ENCODE results near the gene MACROD1. TPM values are rescaled to one million over a fixed set of nuclear protein-coding genes. Genes with fewer than 3 reads are reported as not detected.

Gene MACROD1
- polyA plus RNA-seq, 2 donors: 25.6 to 75.6 TPM

GRCh38 chr11:64027651-64028397 lies 138.1 kb downstream of the MACROD1 start:
- Histone ChIP-seq H3K36me3 (ENCODE audit: control insufficient read depth in 2 of 2, insufficient read depth in 2 of 2, low read length in 1 of 2) (no peaks in the 10 kb centered on the region), H3K4me3 (ENCODE audit: low read depth in 1 of 2, low read length in 2 of 2) (no peak overlapping the region), H3K27me3 (ENCODE audit: control insufficient read depth in 1 of 2, insufficient read depth in 2 of 2, low read length in 2 of 2) (no peaks in the 10 kb centered on the region), H3K9me3 (ENCODE audit: control insufficient read depth in 2 of 2, insufficient read depth in 1 of 2, low read depth in 1 of 2, low read length in 1 of 2) (no peaks in the 10 kb centered on the region), H3K4me1 (ENCODE audit: control insufficient read depth in 2 of 2, insufficient read depth in 2 of 2, low read length in 1 of 2) (peaks cover 0 to 3% of the 10 kb centered on the region in 2 donors), H3K27ac (ENCODE audit: low read depth in 2 of 2, low read length in 1 of 2) (no peak overlapping the region)
- 56 to 64% methylated on average over 19 to 20 of the region's 20 CpGs for WGBS, 2 donors

GRCh38 chr11:64026575-64027205 lies 139.2 kb downstream of the MACROD1 start:
- no peaks in the 10 kb centered on the region for H3K9me3 ChIP-seq (ENCODE audit: control insufficient read depth in 2 of 2, insufficient read depth in 1 of 2, low read depth in 1 of 2, low read length in 1 of 2)
- no peak overlapping the region for H3K4me3 ChIP-seq (ENCODE audit: low read depth in 1 of 2, low read length in 2 of 2)

GRCh38 chr11:64025205-64025604 lies 140.7 kb downstream of the MACROD1 start:
- peaks cover 3 to 5% of the 10 kb centered on the region in 2 donors for H3K4me1 ChIP-seq (ENCODE audit: control insufficient read depth in 2 of 2, insufficient read depth in 2 of 2, low read length in 1 of 2)
- no peak overlapping the region for H3K27ac ChIP-seq (ENCODE audit: low read depth in 2 of 2, low read length in 1 of 2)
- no peaks in the 10 kb centered on the region for H3K36me3 ChIP-seq (ENCODE audit: control insufficient read depth in 2 of 2, insufficient read depth in 2 of 2, low read length in 1 of 2)
- H3K4me3 ChIP-seq (ENCODE audit: low read depth in 1 of 2, low read length in 2 of 2): no peak overlapping the region
- 85 to 86% methylated on average over 4 of the region's 4 CpGs for WGBS, 2 donors
- no peaks in the 10 kb centered on the region for H3K27me3 ChIP-seq (ENCODE audit: control insufficient read depth in 1 of 2, insufficient read depth in 2 of 2, low read length in 2 of 2)
- H3K9me3 ChIP-seq (ENCODE audit: control insufficient read depth in 2 of 2, insufficient read depth in 1 of 2, low read depth in 1 of 2, low read length in 1 of 2): no peaks in the 10 kb centered on the region

More at GRCh38 chr11:64026575-64027205, 139.2 kb downstream of the MACROD1 start:
- Histone ChIP-seq H3K36me3 (ENCODE audit: control insufficient read depth in 2 of 2, insufficient read depth in 2 of 2, low read length in 1 of 2) (no peaks in the 10 kb centered on the region), H3K27ac (ENCODE audit: low read depth in 2 of 2, low read length in 1 of 2) (no peak overlapping the region), H3K4me1 (ENCODE audit: control insufficient read depth in 2 of 2, insufficient read depth in 2 of 2, low read length in 1 of 2) (peaks cover 0 to 3% of the 10 kb centered on the region in 2 donors), H3K27me3 (ENCODE audit: control insufficient read depth in 1 of 2, insufficient read depth in 2 of 2, low read length in 2 of 2) (no peaks in the 10 kb centered on the region)
- WGBS, 2 donors: 84 to 92% methylated on average over 7 of the region's 7 CpGs

GRCh38 chr11:64023712-64024710 lies 141.9 kb downstream of the MACROD1 start:
- no peaks in the 10 kb centered on the region for H3K9me3 ChIP-seq (ENCODE audit: control insufficient read depth in 2 of 2, insufficient read depth in 1 of 2, low read depth in 1 of 2, low read length in 1 of 2)
- 86 to 87% methylated on average over 20 of the region's 20 CpGs for WGBS, 2 donors
- H3K4me3 ChIP-seq (ENCODE audit: low read depth in 1 of 2, low read length in 2 of 2): no peak overlapping the region
- no peaks in the 10 kb centered on the region for H3K27me3 ChIP-seq (ENCODE audit: control insufficient read depth in 1 of 2, insufficient read depth in 2 of 2, low read length in 2 of 2)
- H3K36me3 ChIP-seq (ENCODE audit: control insufficient read depth in 2 of 2, insufficient read depth in 2 of 2, low read length in 1 of 2): no peaks in the 10 kb centered on the region
- peaks cover 3 to 5% of the 10 kb centered on the region in 2 donors for H3K4me1 ChIP-seq (ENCODE audit: control insufficient read depth in 2 of 2, insufficient read depth in 2 of 2, low read length in 1 of 2)
- H3K27ac ChIP-seq (ENCODE audit: low read depth in 2 of 2, low read length in 1 of 2): no peak overlapping the region

GRCh38 chr11:64022125-64022784 lies 143.7 kb downstream of the MACROD1 start:
- Histone ChIP-seq H3K27ac (ENCODE audit: low read depth in 2 of 2, low read length in 1 of 2) (no peak overlapping the region), H3K4me3 (ENCODE audit: low read depth in 1 of 2, low read length in 2 of 2) (no peak overlapping the region), H3K36me3 (ENCODE audit: control insufficient read depth in 2 of 2, insufficient read depth in 2 of 2, low read length in 1 of 2) (no peaks in the 10 kb centered on the region), H3K27me3 (ENCODE audit: control insufficient read depth in 1 of 2, insufficient read depth in 2 of 2, low read length in 2 of 2) (no peaks in the 10 kb centered on the region), H3K9me3 (ENCODE audit: control insufficient read depth in 2 of 2, insufficient read depth in 1 of 2, low read depth in 1 of 2, low read length in 1 of 2) (no peaks in the 10 kb centered on the region), H3K4me1 (ENCODE audit: control insufficient read depth in 2 of 2, insufficient read depth in 2 of 2, low read length in 1 of 2) (peaks cover 0 to 5% of the 10 kb centered on the region in 2 donors)
- WGBS, 2 donors: 70 to 81% methylated on average over 14 of the region's 14 CpGs

GRCh38 chr11:64021757-64022093 lies 144.2 kb downstream of the MACROD1 start:
- Histone ChIP-seq H3K4me1 (ENCODE audit: control insufficient read depth in 2 of 2, insufficient read depth in 2 of 2, low read length in 1 of 2) (peaks cover 0 to 5% of the 10 kb centered on the region in 2 donors), H3K27me3 (ENCODE audit: control insufficient read depth in 1 of 2, insufficient read depth in 2 of 2, low read length in 2 of 2) (no peaks in the 10 kb centered on the region), H3K4me3 (ENCODE audit: low read depth in 1 of 2, low read length in 2 of 2) (no peak overlapping the region), H3K27ac (ENCODE audit: low read depth in 2 of 2, low read length in 1 of 2) (no peak overlapping the region), H3K9me3 (ENCODE audit: control insufficient read depth in 2 of 2, insufficient read depth in 1 of 2, low read depth in 1 of 2, low read length in 1 of 2) (no peaks in the 10 kb centered on the region), H3K36me3 (ENCODE audit: control insufficient read depth in 2 of 2, insufficient read depth in 2 of 2, low read length in 1 of 2) (no peaks in the 10 kb centered on the region)
- WGBS, 2 donors: 27 to 54% methylated on average over 7 to 10 of the region's 10 CpGs

GRCh38 chr11:64020976-64021756 lies 144.7 kb downstream of the MACROD1 start:
- H3K27ac ChIP-seq (ENCODE audit: low read depth in 2 of 2, low read length in 1 of 2): no peak overlapping the region
- 65 to 67% methylated on average over 20 to 22 of the region's 22 CpGs for WGBS, 2 donors
- peaks cover 0 to 5% of the 10 kb centered on the region in 2 donors for H3K4me1 ChIP-seq (ENCODE audit: control insufficient read depth in 2 of 2, insufficient read depth in 2 of 2, low read length in 1 of 2)
- H3K27me3 ChIP-seq (ENCODE audit: control insufficient read depth in 1 of 2, insufficient read depth in 2 of 2, low read length in 2 of 2): no peaks in the 10 kb centered on the region
- no peaks in the 10 kb centered on the region for H3K36me3 ChIP-seq (ENCODE audit: control insufficient read depth in 2 of 2, insufficient read depth in 2 of 2, low read length in 1 of 2)
- H3K9me3 ChIP-seq (ENCODE audit: control insufficient read depth in 2 of 2, insufficient read depth in 1 of 2, low read depth in 1 of 2, low read length in 1 of 2): no peaks in the 10 kb centered on the region
- H3K4me3 ChIP-seq (ENCODE audit: low read depth in 1 of 2, low read length in 2 of 2): no peak overlapping the region

- Histone ChIP-seq H3K4me1 (ENCODE audit: control insufficient read depth in 2 of 2, insufficient read depth in 2 of 2, low read length in 1 of 2) (peaks cover 0 to 5% of the 10 kb centered on the region in 2 donors), H3K36me3 (ENCODE audit: control insufficient read depth in 2 of 2, insufficient read depth in 2 of 2, low read length in 1 of 2) (no peaks in the 10 kb centered on the region), H3K27me3 (ENCODE audit: control insufficient read depth in 1 of 2, insufficient read depth in 2 of 2, low read length in 2 of 2) (no peaks in the 10 kb centered on the region), H3K9me3 (ENCODE audit: control insufficient read depth in 2 of 2, insufficient read depth in 1 of 2, low read depth in 1 of 2, low read length in 1 of 2) (no peaks in the 10 kb centered on the region), H3K4me3 (ENCODE audit: low read depth in 1 of 2, low read length in 2 of 2) (no peak overlapping the region), H3K27ac (ENCODE audit: low read depth in 2 of 2, low read length in 1 of 2) (no peak overlapping the region)
- WGBS, 2 donors: 67 to 75% methylated on average over 27 of the region's 27 CpGs
Measured at GRCh38 chr11:64019106-64020037, 146.5 kb downstream of the MACROD1 start.
